HepG2 (cell line): ENCODE measurements around the gene PIM1. TPM values are rescaled to one million over a fixed set of nuclear protein-coding genes. Genes with fewer than 3 reads are reported as not detected.

ENCODE experiments used
- AHR ChIP-seq: IDR thresholded peaks from 2 replicates; pipeline ENCODE4 v1.6.1; 2018; ENCODE audit warnings: missing genetic modification reagents, missing compliant biosample characterization
- BCL3 ChIP-seq: sonication (generic); formaldehyde crosslinking; IDR thresholded peaks from 2 replicates; pipeline ENCODE4 v1.5.1; 2020; ENCODE audit warnings: mild to moderate bottlenecking, missing genetic modification reagents, moderate library complexity
- GABPB1 ChIP-seq: IDR thresholded peaks from 2 replicates; pipeline ENCODE4 v1.6.1; 2016; ENCODE audit warnings: mild to moderate bottlenecking, missing genetic modification reagents, moderate library complexity, missing compliant biosample characterization
- GZF1 ChIP-seq: sonication (generic); formaldehyde crosslinking; IDR thresholded peaks from 2 replicates; pipeline ENCODE4 v1.5.1; 2020; ENCODE audit warnings: mild to moderate bottlenecking, missing genetic modification reagents
- HNRNPH1 ChIP-seq: fragments of 200-400 bp; formaldehyde crosslinking; optimal IDR thresholded peaks from 2 replicates; pipeline ENCODE3; 2017; ENCODE audit warnings: mild to moderate bottlenecking, low read depth, low read length
- KDM5B ChIP-seq: sonication (generic); formaldehyde crosslinking; IDR thresholded peaks from 2 replicates; pipeline ENCODE4 v1.4.0; 2020; ENCODE audit warnings: missing genetic modification reagents, mild to moderate bottlenecking, borderline replicate concordance
- NFE2L2 ChIP-seq: fragments of 150-350 bp; IDR thresholded peaks from 2 replicates; pipeline ENCODE4 v1.6.1; 2014; ENCODE audit warnings: low read length
- PHF5A ChIP-seq: IDR thresholded peaks from one replicate; pipeline ENCODE4 v1.6.1; 2018; ENCODE audit warnings: low read depth, missing genetic modification reagents; ENCODE audit not compliant: unreplicated experiment
- SP2 ChIP-seq: sonication (generic); formaldehyde crosslinking; IDR thresholded peaks from 2 replicates; pipeline ENCODE4 v1.5.1; 2020; ENCODE audit warnings: mild to moderate bottlenecking, missing genetic modification reagents
- TCF7 ChIP-seq: sonication (generic); IDR thresholded peaks from 2 replicates; pipeline ENCODE4 v1.6.1; 2016; ENCODE audit warnings: antibody characterized with exemption, low read depth
- TGIF2 ChIP-seq: IDR thresholded peaks from 2 replicates; pipeline ENCODE4 v1.6.1; 2016; ENCODE audit warnings: control low read depth, missing compliant biosample characterization
- ZC3H4 ChIP-seq: sonication (generic); formaldehyde crosslinking; IDR thresholded peaks from 2 replicates; pipeline ENCODE4 v1.4.0; 2020; ENCODE audit warnings: missing genetic modification reagents, borderline replicate concordance
- ZNF296 ChIP-seq: sonication (generic); formaldehyde crosslinking; conservative IDR thresholded peaks from 2 replicates; pipeline ENCODE4 v1.5.0; 2020; ENCODE audit warnings: mild to moderate bottlenecking, missing genetic modification reagents
- ZNF446 ChIP-seq: sonication (generic); formaldehyde crosslinking; IDR thresholded peaks from 2 replicates; pipeline ENCODE4 v1.5.0; 2020; ENCODE audit warnings: mild to moderate bottlenecking, missing genetic modification reagents
- ZNF644 ChIP-seq: IDR thresholded peaks from 2 replicates; pipeline ENCODE4 v1.6.1; 2016; ENCODE audit warnings: low read depth
- polyA plus RNA-seq, 8 experiments: library from polyadenylated mRNA; depleted of rRNA in 3 of 8; stranded (reverse) in 7 of 8; unstranded in 1 of 8; fragments of >200 nt; fragmentation: Illumina TruSeq in 4 of 8; extraction: Trizol in 4 of 8; gene quantifications; 2 replicates each; pipeline versions ENCODE4 v1.2.1 to v1.2.3, GENCODE V29; 2011 to 2016; ENCODE audit warnings: low read depth in 4 of 8, missing spikeins in 1 of 8, mixed read lengths in 1 of 8; ENCODE audit not compliant: insufficient read depth in 1 of 8
- total RNA-seq, 5 experiments: library from RNA; depleted of rRNA; stranded (reverse); fragments of >200 nt; fragmentation: Illumina TruSeq; extraction: Trizol; gene quantifications; 2 replicates each; pipeline ENCODE4 v1.2.3, GENCODE V29; 2016; ENCODE audit warnings: low read depth in 1 of 5
- TF ChIP-seq, protein P1 (sequence below): sonication (generic); formaldehyde crosslinking; IDR thresholded peaks from 2 replicates; pipeline ENCODE4 v1.5.0; 2020; ENCODE audit warnings: mild to moderate bottlenecking, missing genetic modification reagents, borderline replicate concordance
- TF ChIP-seq, protein P2 (sequence below), 2 experiments: sonication (generic) in 1 of 2; formaldehyde crosslinking in 1 of 2; IDR thresholded peaks; 2 replicates each; pipeline versions ENCODE4 v1.5.1 to v1.6.1; 2011 to 2020; ENCODE audit warnings: borderline replicate concordance in 1 of 2, low read depth in 1 of 2, low read length in 1 of 2, mild to moderate bottlenecking in 1 of 2, missing genetic modification reagents in 1 of 2, moderate library complexity in 1 of 2

The PIM1 gene
- total and polyA plus RNA-seq, 2 of the 13 experiments (the other 11 are each of a cell fraction or from before 2014, with no cell fraction given): 29.4 to 117 TPM

- TF ChIP-seq, protein P1, sequence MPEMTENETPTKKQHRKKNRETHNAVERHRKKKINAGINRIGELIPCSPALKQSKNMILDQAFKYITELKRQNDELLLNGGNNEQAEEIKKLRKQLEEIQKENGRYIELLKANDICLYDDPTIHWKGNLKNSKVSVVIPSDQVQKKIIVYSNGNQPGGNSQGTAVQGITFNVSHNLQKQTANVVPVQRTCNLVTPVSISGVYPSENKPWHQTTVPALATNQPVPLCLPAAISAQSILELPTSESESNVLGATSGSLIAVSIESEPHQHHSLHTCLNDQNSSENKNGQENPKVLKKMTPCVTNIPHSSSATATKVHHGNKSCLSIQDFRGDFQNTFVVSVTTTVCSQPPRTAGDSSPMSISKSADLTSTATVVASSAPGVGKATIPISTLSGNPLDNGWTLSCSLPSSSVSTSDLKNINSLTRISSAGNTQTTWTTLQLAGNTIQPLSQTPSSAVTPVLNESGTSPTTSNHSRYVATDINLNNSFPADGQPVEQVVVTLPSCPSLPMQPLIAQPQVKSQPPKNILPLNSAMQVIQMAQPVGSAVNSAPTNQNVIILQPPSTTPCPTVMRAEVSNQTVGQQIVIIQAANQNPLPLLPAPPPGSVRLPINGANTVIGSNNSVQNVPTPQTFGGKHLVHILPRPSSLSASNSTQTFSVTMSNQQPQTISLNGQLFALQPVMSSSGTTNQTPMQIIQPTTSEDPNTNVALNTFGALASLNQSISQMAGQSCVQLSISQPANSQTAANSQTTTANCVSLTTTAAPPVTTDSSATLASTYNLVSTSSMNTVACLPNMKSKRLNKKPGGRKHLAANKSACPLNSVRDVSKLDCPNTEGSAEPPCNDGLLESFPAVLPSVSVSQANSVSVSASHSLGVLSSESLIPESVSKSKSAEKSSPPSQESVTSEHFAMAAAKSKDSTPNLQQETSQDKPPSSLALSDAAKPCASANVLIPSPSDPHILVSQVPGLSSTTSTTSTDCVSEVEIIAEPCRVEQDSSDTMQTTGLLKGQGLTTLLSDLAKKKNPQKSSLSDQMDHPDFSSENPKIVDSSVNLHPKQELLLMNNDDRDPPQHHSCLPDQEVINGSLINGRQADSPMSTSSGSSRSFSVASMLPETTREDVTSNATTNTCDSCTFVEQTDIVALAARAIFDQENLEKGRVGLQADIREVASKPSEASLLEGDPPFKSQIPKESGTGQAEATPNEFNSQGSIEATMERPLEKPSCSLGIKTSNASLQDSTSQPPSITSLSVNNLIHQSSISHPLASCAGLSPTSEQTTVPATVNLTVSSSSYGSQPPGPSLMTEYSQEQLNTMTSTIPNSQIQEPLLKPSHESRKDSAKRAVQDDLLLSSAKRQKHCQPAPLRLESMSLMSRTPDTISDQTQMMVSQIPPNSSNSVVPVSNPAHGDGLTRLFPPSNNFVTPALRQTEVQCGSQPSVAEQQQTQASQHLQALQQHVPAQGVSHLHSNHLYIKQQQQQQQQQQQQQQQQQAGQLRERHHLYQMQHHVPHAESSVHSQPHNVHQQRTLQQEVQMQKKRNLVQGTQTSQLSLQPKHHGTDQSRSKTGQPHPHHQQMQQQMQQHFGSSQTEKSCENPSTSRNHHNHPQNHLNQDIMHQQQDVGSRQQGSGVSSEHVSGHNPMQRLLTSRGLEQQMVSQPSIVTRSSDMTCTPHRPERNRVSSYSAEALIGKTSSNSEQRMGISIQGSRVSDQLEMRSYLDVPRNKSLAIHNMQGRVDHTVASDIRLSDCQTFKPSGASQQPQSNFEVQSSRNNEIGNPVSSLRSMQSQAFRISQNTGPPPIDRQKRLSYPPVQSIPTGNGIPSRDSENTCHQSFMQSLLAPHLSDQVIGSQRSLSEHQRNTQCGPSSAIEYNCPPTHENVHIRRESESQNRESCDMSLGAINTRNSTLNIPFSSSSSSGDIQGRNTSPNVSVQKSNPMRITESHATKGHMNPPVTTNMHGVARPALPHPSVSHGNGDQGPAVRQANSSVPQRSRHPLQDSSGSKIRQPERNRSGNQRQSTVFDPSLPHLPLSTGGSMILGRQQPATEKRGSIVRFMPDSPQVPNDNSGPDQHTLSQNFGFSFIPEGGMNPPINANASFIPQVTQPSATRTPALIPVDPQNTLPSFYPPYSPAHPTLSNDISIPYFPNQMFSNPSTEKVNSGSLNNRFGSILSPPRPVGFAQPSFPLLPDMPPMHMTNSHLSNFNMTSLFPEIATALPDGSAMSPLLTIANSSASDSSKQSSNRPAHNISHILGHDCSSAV (CRISPR knock-in tag): 0 out of 2 replicates have a peak, but pooled peaks have one; percentile 74
- TF ChIP-seq ZNF446 (CRISPR knock-in tag) (no peak), HNRNPH1 (no peak), NFE2L2 (no peak), GZF1 (CRISPR knock-in tag) (no peak), PHF5A (CRISPR knock-in tag) (no peak), KDM5B (CRISPR knock-in tag) (no peak; the same call in 1 of the 2 replicates), ZNF644 (CRISPR knock-in tag) (no peak), GABPB1 (no peak), AHR (CRISPR knock-in tag) (no peak), ZC3H4 (no peak; the same call in none of the 2 replicates), BCL3 (0 out of 2 replicates have a peak, but pooled peaks have one; percentile 2), SP2 (CRISPR knock-in tag) (no peak), TGIF2 (no peak), TCF7 (no peak), ZNF296 (CRISPR knock-in tag) (no peak)
- TF ChIP-seq, protein P2, sequence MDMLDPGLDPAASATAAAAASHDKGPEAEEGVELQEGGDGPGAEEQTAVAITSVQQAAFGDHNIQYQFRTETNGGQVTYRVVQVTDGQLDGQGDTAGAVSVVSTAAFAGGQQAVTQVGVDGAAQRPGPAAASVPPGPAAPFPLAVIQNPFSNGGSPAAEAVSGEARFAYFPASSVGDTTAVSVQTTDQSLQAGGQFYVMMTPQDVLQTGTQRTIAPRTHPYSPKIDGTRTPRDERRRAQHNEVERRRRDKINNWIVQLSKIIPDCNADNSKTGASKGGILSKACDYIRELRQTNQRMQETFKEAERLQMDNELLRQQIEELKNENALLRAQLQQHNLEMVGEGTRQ (IDR thresholded peaks at IDR 0.05; ENCODE audit: low read depth, low read length): no peak
- TF ChIP-seq, protein P2 (CRISPR knock-in tag; IDR thresholded peaks at IDR 0.05; ENCODE audit: borderline replicate concordance): no peak
These were observed 999 bp upstream of the PIM1 start (continued) for GRCh38 chr6:37168811-37169495.
